ENCODE results near the gene UMODL1. TPM values are rescaled to one million over a fixed set of nuclear protein-coding genes. Genes with fewer than 3 reads are reported as not detected.
A peak's percentile ranks its signal among the peaks of the same experiment; 100 is the strongest.

The UMODL1 gene
- total RNA-seq, 2 experiments from 2014 or later: 7.4 to 12.3 TPM

GRCh38 chr21:42108554-42109340 lies 37.6 kb downstream of the UMODL1 start:
- H3K4me3 ChIP-seq (ENCODE audit: low read depth, low read length, poor library complexity, severe bottlenecking): peak overlapping the region; percentile 55
- no peaks in the 10 kb centered on the region for H3K9me2 ChIP-seq (ENCODE audit: insufficient read depth, low read length)
- ChIA-PET CTCF (ENCODE audit: unreplicated experiment) (interaction anchor here (0.6 to 2.3 kb wide), 10 partner anchors 9 to 234 kb away, joined by 3 to 21 read pairs (median 4); no protein-coding TSS in a partner anchor), POLR2A (interaction anchor here (0.5 to 2.4 kb wide), 12 partner anchors 9 to 275 kb away, joined by 3 to 14 read pairs (median 3); no protein-coding TSS in a partner anchor)
- TF ChIP-seq CTCF (conservative IDR thresholded peaks at IDR 0.05; ENCODE audit: low read length) (no peak), EZH2phosphoT487 (IDR thresholded peaks at IDR 0.05; ENCODE audit: borderline replicate concordance, low read depth, low read length) (no peak)
- H3K4me2 ChIP-seq (ENCODE audit: low read length): peak overlapping the region; percentile 73
- no peak for DNase-seq (ENCODE audit: low spot score)
- intact Hi-C loops (cut with micrococcal nuclease; ENCODE audit: unreplicated experiment): no loop called here
- H4K20me1 ChIP-seq (ENCODE audit: insufficient read depth, low read length): no peaks in the 10 kb centered on the region
- no peaks in the 10 kb centered on the region for H3K9me3 ChIP-seq (ENCODE audit: low read length)
- no peaks in the 10 kb centered on the region for H3K79me2 ChIP-seq (ENCODE audit: insufficient read depth, low read depth, low read length)
- peak overlapping the region; percentile 22; the same call in 1 of the 2 replicates for H2AFZ ChIP-seq (ENCODE audit: low read length)
- H3K36me3 ChIP-seq (ENCODE audit: insufficient read depth, low read length): no peaks in the 10 kb centered on the region
- no TSS peak for BruUV-seq (replicated peaks)
- H3K4me1 ChIP-seq (ENCODE audit: insufficient read depth, low read length, poor library complexity, severe bottlenecking): peaks cover 39% of the 10 kb centered on the region
- H3K27ac ChIP-seq (ENCODE audit: low read depth, low read length, poor library complexity, severe bottlenecking): peak overlapping the region; percentile 89

- no peaks in the 10 kb centered on the region for H4K20me1 ChIP-seq (ENCODE audit: insufficient read depth, low read length)
- H3K9me2 ChIP-seq (ENCODE audit: insufficient read depth, low read length): no peaks in the 10 kb centered on the region
- no TSS peak for BruUV-seq (replicated peaks)
- peaks cover 34% of the 10 kb centered on the region for H3K4me1 ChIP-seq (ENCODE audit: insufficient read depth, low read length, poor library complexity, severe bottlenecking)
- CTCF ChIA-PET (ENCODE audit: unreplicated experiment): interaction anchor here (0.6 to 2.3 kb wide), 2 partner anchors 8 to 20 kb away, joined by 7 to 21 read pairs; no protein-coding TSS in a partner anchor
- H3K4me2 ChIP-seq (ENCODE audit: low read length): no peak overlapping the region
- DNase-seq (ENCODE audit: low spot score): no peak
- TF ChIP-seq EZH2phosphoT487 (IDR thresholded peaks at IDR 0.05; ENCODE audit: borderline replicate concordance, low read depth, low read length) (no peak), CTCF (conservative IDR thresholded peaks at IDR 0.05; ENCODE audit: low read length) (no peak)
- H3K9me3 ChIP-seq (ENCODE audit: low read length): no peaks in the 10 kb centered on the region
- no peak overlapping the region for H3K27ac ChIP-seq (ENCODE audit: low read depth, low read length, poor library complexity, severe bottlenecking)
- no peaks in the 10 kb centered on the region for H3K79me2 ChIP-seq (ENCODE audit: insufficient read depth, low read depth, low read length)
- H3K4me3 ChIP-seq (ENCODE audit: low read depth, low read length, poor library complexity, severe bottlenecking): no peak overlapping the region
- no peak overlapping the region for H2AFZ ChIP-seq (ENCODE audit: low read length)
- intact Hi-C loops (cut with micrococcal nuclease; ENCODE audit: unreplicated experiment): no loop called here
- POLR2A ChIA-PET: interaction anchor here (0.6 to 1.3 kb wide), 3 partner anchors 15 to 97 kb away, joined by 3 to 5 read pairs (median 3); no protein-coding TSS in a partner anchor
- no peaks in the 10 kb centered on the region for H3K36me3 ChIP-seq (ENCODE audit: insufficient read depth, low read length)
Measured at GRCh38 chr21:42109473-42109872, 38.4 kb downstream of the UMODL1 start.

Measured in OCI-LY7 (cell line).